ENCODE data around the gene LMTK3.
"Not testable (repeated sequence)": the region's sequence is repeated elsewhere in the genome, so short reads cannot be mapped to it uniquely, and the experiment has no call there.

GRCh38 chr19:48486706-48487105 lies 24.9 kb downstream of the LMTK3 start:
- TF ChIP-seq EZH2phosphoT487, CTCF (IDR thresholded peaks at IDR 0.05): not testable (repeated sequence)

All from neural progenitor cell (in vitro differentiated cells).